Neural cell (in vitro differentiated cells): ENCODE measurements around the gene NCF4. TPM values are rescaled to one million over a fixed set of nuclear protein-coding genes. Genes with fewer than 3 reads are reported as not detected.

Experiments used
- H2AFZ ChIP-seq: fragments of 200-600, 300-800 bp; sonication (generic), shearing (Covaris generic); 2 replicates; pipeline ENCODE4 v1.6.0; 2014; ENCODE audit warnings: low read depth, mild to moderate bottlenecking, antibody characterized with exemption, low read length, moderate library complexity
- H3F3A ChIP-seq: fragments of 200-600 bp; shearing (Covaris generic); 2 replicates; pipeline ENCODE4 v1.6.1; 2016; ENCODE audit warnings: mild to moderate bottlenecking, moderate library complexity, mixed read lengths, antibody characterized with exemption, low read length; ENCODE audit not compliant: insufficient read depth, poor library complexity, severe bottlenecking
- H3K27ac ChIP-seq: fragments of 200-600, 300-800 bp; sonication (generic), shearing (Covaris generic); 2 replicates; pipeline ENCODE4 v1.5.1; 2014; ENCODE audit warnings: mild to moderate bottlenecking, low read length, moderate library complexity
- H3K27me3 ChIP-seq: fragments of 300-800, 200-600 bp; sonication (generic), shearing (Covaris generic); 2 replicates; pipeline ENCODE4 v1.6.0; 2014; ENCODE audit warnings: mild to moderate bottlenecking, low read depth, low read length, moderate library complexity; ENCODE audit not compliant: insufficient read depth
- H3K36me3 ChIP-seq: fragments of 300-800, 200-600 bp; sonication (generic), shearing (Covaris generic); 2 replicates; pipeline ENCODE4 v1.5.1; 2014; ENCODE audit warnings: mild to moderate bottlenecking, antibody characterized with exemption, low read length, moderate library complexity; ENCODE audit not compliant: insufficient read depth
- H3K4me2 ChIP-seq: fragments of 300-800, 200-600 bp; sonication (generic), shearing (Covaris generic); 2 replicates; pipeline ENCODE4 v1.6.0; 2014; ENCODE audit warnings: mild to moderate bottlenecking, low read length
- H3K4me3 ChIP-seq: fragments of 300-800, 200-600 bp; sonication (generic), shearing (Covaris generic); 2 replicates; pipeline ENCODE4 v1.5.1; 2014; ENCODE audit warnings: mild to moderate bottlenecking, low read length, moderate library complexity
- H3K79me2 ChIP-seq: fragments of 200-600 bp; shearing (Covaris generic); replicated peaks from 2 replicates; pipeline ENCODE4 v1.6.0; 2014; ENCODE audit warnings: mild to moderate bottlenecking, low read length, moderate library complexity; ENCODE audit not compliant: insufficient read depth
- H3K9ac ChIP-seq: fragments of 300-800, 200-600 bp; sonication (generic), shearing (Covaris generic); 2 replicates; pipeline ENCODE4 v1.6.1; 2016; ENCODE audit warnings: mild to moderate bottlenecking, low read length, mixed read lengths
- H3K9me2 ChIP-seq: fragments of 200-600 bp; shearing (Covaris generic); 2 replicates; pipeline ENCODE4 v1.6.1; 2016; ENCODE audit warnings: mild to moderate bottlenecking, low read length, mixed read lengths; ENCODE audit not compliant: insufficient read depth
- H3K9me3 ChIP-seq: fragments of 200-600, 300-800 bp; sonication (generic), shearing (Covaris generic); 2 replicates; pipeline ENCODE4 v1.6.1; 2016; ENCODE audit warnings: mild to moderate bottlenecking, mixed run types, low read length, moderate library complexity, mixed read lengths
- H4K20me1 ChIP-seq: fragments of 200-600 bp; shearing (Covaris generic); 2 replicates; pipeline ENCODE4 v1.6.1; 2016; ENCODE audit warnings: mild to moderate bottlenecking, mixed run types; ENCODE audit not compliant: insufficient read depth
- EP300 ChIP-seq: fragments of 450-650 bp; conservative IDR thresholded peaks from 2 replicates; pipeline ENCODE4 v1.6.1; 2014; ENCODE audit warnings: antibody characterized with exemption, mild to moderate bottlenecking, moderate library complexity; ENCODE audit not compliant: poor library complexity, severe bottlenecking
- EZH2 ChIP-seq: fragments of 200-600, 300-800 bp; shearing (Covaris generic), sonication (generic); IDR thresholded peaks from 2 replicates; pipeline ENCODE4 v1.6.1; 2014; ENCODE audit warnings: antibody characterized with exemption, low read length, borderline replicate concordance, mild to moderate bottlenecking; ENCODE audit not compliant: insufficient read depth, poor library complexity, severe bottlenecking
- MXI1 ChIP-seq: fragments of 450-650 bp; conservative IDR thresholded peaks from 2 replicates; pipeline ENCODE4 v1.6.1; 2014; ENCODE audit warnings: antibody characterized with exemption, mild to moderate bottlenecking; ENCODE audit not compliant: poor library complexity, severe bottlenecking
- POLR2AphosphoS5 ChIP-seq: IDR thresholded peaks from 2 replicates; pipeline ENCODE4 v1.6.1; 2012
- RAD21 ChIP-seq: fragments of 450-650 bp; conservative IDR thresholded peaks from 2 replicates; pipeline ENCODE4 v1.6.1; 2014; ENCODE audit warnings: antibody characterized with exemption, mild to moderate bottlenecking, moderate library complexity
- SMC3 ChIP-seq: fragments of 450-650 bp; conservative IDR thresholded peaks from 2 replicates; pipeline ENCODE4 v1.6.1; 2014; ENCODE audit warnings: antibody characterized with exemption, mild to moderate bottlenecking, moderate library complexity; ENCODE audit not compliant: poor library complexity
- TAF1 ChIP-seq: IDR thresholded peaks from 2 replicates; pipeline ENCODE4 v1.6.1; 2012; ENCODE audit warnings: low read depth
- polyA plus RNA-seq: library from polyadenylated mRNA; depleted of rRNA; stranded (reverse); fragments of >200 nt; gene quantifications from 2 replicates; pipeline ENCODE4 v1.2.3, GENCODE V29; 2014
- TF ChIP-seq, protein P1 (sequence below): IDR thresholded peaks from 2 replicates; pipeline ENCODE4 v1.6.1; 2012; ENCODE audit warnings: borderline replicate concordance
- TF ChIP-seq, protein P2 (sequence below): fragments of 450-650 bp; IDR thresholded peaks from 2 replicates; pipeline ENCODE4 v1.5.1; 2014; ENCODE audit warnings: antibody characterized with exemption, mild to moderate bottlenecking, moderate library complexity; ENCODE audit not compliant: poor library complexity, severe bottlenecking

Gene NCF4
- polyA plus RNA-seq, 1 donor from 2014 or later: not detected

DNA sequence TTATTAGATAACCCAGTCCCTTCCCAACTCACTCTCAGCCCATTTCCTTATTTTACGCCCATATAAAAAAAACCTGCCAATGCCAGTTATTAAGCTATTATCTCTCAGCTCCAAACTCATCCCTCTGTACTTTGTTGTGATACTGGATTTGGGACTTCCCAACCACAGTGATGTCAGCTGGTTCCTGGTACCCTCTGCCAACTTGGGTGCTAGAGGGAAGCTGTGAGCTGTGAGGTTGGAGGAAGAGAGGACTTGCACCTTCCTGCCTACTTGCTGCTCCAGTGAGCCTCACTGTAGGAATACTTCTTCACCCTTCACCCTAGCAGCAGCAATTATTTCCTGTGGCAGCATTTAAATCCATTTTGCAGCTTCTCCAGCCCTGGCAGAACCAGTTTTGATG lies 33.5 kb downstream of the NCF4 start:
- no peak overlapping the region for H2AFZ ChIP-seq
- H3K9me3 ChIP-seq: peaks cover 7% of the 10 kb centered on the region
- no peak overlapping the region for H3K9ac ChIP-seq
- H3K27me3 ChIP-seq: no peaks in the 10 kb centered on the region
- H3K9me2 ChIP-seq: no peaks in the 10 kb centered on the region
- no peak overlapping the region for H3K4me2 ChIP-seq
- H3K36me3 ChIP-seq: no peaks in the 10 kb centered on the region
- TF ChIP-seq, protein P1, sequence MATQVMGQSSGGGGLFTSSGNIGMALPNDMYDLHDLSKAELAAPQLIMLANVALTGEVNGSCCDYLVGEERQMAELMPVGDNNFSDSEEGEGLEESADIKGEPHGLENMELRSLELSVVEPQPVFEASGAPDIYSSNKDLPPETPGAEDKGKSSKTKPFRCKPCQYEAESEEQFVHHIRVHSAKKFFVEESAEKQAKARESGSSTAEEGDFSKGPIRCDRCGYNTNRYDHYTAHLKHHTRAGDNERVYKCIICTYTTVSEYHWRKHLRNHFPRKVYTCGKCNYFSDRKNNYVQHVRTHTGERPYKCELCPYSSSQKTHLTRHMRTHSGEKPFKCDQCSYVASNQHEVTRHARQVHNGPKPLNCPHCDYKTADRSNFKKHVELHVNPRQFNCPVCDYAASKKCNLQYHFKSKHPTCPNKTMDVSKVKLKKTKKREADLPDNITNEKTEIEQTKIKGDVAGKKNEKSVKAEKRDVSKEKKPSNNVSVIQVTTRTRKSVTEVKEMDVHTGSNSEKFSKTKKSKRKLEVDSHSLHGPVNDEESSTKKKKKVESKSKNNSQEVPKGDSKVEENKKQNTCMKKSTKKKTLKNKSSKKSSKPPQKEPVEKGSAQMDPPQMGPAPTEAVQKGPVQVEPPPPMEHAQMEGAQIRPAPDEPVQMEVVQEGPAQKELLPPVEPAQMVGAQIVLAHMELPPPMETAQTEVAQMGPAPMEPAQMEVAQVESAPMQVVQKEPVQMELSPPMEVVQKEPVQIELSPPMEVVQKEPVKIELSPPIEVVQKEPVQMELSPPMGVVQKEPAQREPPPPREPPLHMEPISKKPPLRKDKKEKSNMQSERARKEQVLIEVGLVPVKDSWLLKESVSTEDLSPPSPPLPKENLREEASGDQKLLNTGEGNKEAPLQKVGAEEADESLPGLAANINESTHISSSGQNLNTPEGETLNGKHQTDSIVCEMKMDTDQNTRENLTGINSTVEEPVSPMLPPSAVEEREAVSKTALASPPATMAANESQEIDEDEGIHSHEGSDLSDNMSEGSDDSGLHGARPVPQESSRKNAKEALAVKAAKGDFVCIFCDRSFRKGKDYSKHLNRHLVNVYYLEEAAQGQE: no peak
- TF ChIP-seq, protein P2, sequence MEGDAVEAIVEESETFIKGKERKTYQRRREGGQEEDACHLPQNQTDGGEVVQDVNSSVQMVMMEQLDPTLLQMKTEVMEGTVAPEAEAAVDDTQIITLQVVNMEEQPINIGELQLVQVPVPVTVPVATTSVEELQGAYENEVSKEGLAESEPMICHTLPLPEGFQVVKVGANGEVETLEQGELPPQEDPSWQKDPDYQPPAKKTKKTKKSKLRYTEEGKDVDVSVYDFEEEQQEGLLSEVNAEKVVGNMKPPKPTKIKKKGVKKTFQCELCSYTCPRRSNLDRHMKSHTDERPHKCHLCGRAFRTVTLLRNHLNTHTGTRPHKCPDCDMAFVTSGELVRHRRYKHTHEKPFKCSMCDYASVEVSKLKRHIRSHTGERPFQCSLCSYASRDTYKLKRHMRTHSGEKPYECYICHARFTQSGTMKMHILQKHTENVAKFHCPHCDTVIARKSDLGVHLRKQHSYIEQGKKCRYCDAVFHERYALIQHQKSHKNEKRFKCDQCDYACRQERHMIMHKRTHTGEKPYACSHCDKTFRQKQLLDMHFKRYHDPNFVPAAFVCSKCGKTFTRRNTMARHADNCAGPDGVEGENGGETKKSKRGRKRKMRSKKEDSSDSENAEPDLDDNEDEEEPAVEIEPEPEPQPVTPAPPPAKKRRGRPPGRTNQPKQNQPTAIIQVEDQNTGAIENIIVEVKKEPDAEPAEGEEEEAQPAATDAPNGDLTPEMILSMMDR: no peak
- no peak for TF ChIP-seq POLR2AphosphoS5
- TF ChIP-seq EZH2: no peak
- TF ChIP-seq MXI1: no peak
- no peak for TF ChIP-seq SMC3
- no peak for TF ChIP-seq EP300
- no peak for TF ChIP-seq TAF1
- TF ChIP-seq RAD21: no peak
- H4K20me1 ChIP-seq: no peaks in the 10 kb centered on the region
- H3F3A ChIP-seq: no peaks in the 10 kb centered on the region
- H3K27ac ChIP-seq: no peak overlapping the region
- no peaks in the 10 kb centered on the region for H3K79me2 ChIP-seq
- no peak overlapping the region for H3K4me3 ChIP-seq

DNA sequence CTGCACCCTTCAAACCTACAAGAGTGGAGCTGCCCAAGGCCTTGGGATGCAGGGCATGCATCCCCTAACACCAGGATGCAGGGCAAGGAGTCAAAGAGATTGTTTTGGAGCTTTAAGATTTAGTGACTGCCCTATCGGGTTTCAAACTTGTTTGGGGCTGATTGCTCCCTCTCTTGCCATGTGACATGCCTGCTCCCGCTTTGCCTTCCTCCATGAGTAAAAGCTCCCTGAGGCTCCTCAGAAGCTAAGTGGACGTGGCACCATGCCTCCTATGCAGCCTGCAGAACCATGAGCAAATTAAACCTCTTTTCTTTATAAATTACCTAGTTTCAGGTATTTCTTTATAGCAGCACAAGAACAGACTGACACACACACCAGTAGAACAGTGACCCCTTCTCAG lies 36.8 kb downstream of the NCF4 start:
- Histone ChIP-seq H3K79me2 (no peaks in the 10 kb centered on the region), H3K9me3 (peaks cover 7% of the 10 kb centered on the region), H3K9me2 (no peaks in the 10 kb centered on the region), H3K9ac (no peak overlapping the region), H3K4me3 (no peak overlapping the region), H3K27me3 (no peaks in the 10 kb centered on the region), H4K20me1 (no peaks in the 10 kb centered on the region), H2AFZ (no peak overlapping the region), H3K27ac (no peak overlapping the region), H3F3A (no peaks in the 10 kb centered on the region), H3K36me3 (no peaks in the 10 kb centered on the region), H3K4me2 (no peak overlapping the region)
- no peak for TF ChIP-seq POLR2AphosphoS5
- no peak for TF ChIP-seq SMC3
- TF ChIP-seq MXI1: no peak
- no peak for TF ChIP-seq EZH2
- no peak for TF ChIP-seq RAD21
- TF ChIP-seq EP300: no peak
- no peak for TF ChIP-seq TAF1
- TF ChIP-seq, protein P1: no peak
- TF ChIP-seq, protein P2: no peak
